ENCODE measurements around the gene C1orf210.

- TF ChIP-seq EZH2 (IDR thresholded peaks at IDR 0.05; ENCODE audit: low read depth): no peak
- TF ChIP-seq, protein P1, sequence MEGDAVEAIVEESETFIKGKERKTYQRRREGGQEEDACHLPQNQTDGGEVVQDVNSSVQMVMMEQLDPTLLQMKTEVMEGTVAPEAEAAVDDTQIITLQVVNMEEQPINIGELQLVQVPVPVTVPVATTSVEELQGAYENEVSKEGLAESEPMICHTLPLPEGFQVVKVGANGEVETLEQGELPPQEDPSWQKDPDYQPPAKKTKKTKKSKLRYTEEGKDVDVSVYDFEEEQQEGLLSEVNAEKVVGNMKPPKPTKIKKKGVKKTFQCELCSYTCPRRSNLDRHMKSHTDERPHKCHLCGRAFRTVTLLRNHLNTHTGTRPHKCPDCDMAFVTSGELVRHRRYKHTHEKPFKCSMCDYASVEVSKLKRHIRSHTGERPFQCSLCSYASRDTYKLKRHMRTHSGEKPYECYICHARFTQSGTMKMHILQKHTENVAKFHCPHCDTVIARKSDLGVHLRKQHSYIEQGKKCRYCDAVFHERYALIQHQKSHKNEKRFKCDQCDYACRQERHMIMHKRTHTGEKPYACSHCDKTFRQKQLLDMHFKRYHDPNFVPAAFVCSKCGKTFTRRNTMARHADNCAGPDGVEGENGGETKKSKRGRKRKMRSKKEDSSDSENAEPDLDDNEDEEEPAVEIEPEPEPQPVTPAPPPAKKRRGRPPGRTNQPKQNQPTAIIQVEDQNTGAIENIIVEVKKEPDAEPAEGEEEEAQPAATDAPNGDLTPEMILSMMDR (conservative IDR thresholded peaks at IDR 0.05): peak; percentile 84
Measured at GRCh38 chr1:43238085-43238484, 47.3 kb downstream of the C1orf210 start.
